ENCODE measurements around the gene STX16.
A peak's percentile ranks its signal among the peaks of the same experiment; 100 is the strongest.

STX16 gene

DNA sequence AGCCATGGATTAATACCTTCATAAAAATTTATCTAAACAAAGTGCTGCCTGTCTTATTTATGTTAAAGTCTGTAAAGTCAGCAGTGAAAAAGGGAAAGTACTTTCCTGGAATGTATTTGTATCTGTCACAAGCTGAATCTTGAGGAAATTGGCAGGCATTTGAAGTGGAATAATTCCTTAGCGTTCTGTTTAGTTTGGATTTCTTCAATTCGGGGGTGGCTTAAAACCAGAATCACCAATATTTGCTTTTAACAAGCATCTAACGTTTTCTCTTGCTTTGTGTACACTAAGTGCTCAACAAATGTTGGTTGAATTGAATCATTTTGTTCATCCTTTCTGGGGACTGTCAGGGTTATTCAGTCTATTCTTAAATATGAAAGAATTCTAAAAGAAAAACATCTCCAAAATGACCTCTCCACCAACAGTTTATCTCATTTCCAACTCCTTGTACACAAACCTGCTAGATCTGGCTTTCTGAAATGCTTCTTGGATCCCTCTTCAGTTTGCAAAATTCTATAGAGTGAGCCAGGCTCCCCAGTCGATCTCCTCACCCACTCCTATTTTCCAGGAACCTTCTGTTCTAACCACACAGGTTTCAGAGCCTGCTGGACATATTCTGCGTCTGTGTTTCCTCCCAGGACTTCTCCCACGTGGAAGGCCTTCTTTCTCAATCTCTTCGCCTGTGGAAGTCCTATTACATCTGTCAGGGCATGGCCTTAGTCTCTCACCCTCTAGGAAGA is 39.5 kb downstream of the STX16 start:
- peak; percentile 83 for DNase-seq (ENCODE audit: low read depth)
- TF ChIP-seq, protein P1, sequence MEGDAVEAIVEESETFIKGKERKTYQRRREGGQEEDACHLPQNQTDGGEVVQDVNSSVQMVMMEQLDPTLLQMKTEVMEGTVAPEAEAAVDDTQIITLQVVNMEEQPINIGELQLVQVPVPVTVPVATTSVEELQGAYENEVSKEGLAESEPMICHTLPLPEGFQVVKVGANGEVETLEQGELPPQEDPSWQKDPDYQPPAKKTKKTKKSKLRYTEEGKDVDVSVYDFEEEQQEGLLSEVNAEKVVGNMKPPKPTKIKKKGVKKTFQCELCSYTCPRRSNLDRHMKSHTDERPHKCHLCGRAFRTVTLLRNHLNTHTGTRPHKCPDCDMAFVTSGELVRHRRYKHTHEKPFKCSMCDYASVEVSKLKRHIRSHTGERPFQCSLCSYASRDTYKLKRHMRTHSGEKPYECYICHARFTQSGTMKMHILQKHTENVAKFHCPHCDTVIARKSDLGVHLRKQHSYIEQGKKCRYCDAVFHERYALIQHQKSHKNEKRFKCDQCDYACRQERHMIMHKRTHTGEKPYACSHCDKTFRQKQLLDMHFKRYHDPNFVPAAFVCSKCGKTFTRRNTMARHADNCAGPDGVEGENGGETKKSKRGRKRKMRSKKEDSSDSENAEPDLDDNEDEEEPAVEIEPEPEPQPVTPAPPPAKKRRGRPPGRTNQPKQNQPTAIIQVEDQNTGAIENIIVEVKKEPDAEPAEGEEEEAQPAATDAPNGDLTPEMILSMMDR (conservative IDR thresholded peaks at IDR 0.05; ENCODE audit: low read depth, low read length) = no peak
- H3K4me3 ChIP-seq (ENCODE audit: low read depth, low read length) = no peak overlapping the region

DNA sequence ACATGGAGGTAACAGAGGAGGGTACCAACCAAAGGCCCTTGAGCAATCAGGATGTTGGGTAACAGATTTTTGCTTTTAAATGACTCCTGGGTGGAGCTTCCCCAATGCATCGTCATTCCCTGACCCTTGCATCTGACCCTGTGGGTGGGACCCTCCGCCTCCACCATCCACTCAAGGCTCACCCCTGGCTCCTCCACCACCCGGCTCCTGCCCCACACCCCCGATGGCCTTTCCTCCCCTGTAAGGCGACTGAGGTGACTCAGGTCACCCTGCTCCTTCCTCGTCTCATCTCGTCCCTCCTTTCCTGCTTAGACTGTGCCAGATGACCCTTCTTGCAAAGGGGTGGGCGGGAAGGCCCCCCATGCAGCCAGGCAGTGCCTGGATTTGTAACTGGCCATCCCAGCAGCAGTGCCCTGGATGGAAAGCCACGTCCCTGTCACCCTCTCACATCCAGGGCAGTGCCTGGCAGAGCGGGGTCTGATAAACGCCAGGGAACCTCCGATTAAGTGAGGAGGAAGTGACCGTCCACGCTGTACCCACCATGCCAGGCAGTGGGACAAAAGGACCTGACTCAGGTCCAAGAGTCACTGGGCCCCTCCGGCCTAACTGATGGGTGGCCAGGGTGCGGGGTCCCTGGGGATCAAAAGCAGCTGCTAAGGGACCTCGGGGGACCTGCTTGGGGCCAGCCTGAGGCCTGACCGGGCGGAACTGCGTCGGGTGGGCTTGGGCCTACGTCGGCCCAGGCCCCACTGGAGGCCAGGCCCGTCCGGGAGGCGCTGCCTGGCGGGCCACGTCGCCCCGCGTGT is 40.9 kb downstream of the STX16 start:
- TF ChIP-seq, protein P1 (conservative IDR thresholded peaks at IDR 0.05; ENCODE audit: low read depth, low read length) = no peak
- peak; percentile 39 for DNase-seq (ENCODE audit: low read depth)
- no peak overlapping the region for H3K4me3 ChIP-seq (ENCODE audit: low read depth, low read length)

DNA sequence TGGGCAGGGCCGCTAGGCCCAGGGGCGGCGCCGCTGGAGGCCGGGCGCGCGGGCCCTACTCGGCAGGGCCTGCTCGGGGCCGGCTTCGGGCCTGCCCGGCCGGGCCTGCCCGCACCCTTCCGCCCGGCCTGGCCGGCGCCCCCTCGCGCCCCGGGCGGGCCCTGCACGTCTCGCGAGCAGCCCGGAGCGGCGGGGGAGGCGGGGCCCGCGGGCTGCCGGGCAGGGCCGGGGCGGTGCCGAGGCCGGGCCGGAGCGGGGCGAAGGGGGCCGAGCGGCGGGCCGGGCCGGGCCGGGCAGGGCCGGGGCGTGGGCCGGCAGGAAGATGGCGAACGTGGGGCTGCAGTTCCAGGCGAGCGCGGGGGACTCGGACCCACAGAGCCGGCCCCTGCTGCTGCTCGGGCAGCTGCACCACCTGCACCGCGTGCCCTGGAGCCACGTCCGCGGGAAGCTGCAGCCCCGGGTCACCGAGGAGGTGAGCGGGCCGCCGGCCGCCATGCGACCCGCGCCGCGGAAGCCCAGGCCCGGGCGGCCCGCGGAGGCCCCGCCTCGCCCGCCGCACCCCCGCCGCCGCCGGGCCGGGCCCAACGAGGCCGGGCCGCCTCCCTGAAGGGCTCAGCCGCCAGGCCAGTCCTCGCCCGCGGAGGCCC is 41.6 kb downstream of the STX16 start, which contains the start of gene NPEPL1:
TSS of gene NPEPL1 (plus strand) at position 222 of the 647 bp plus-strand sequence. CDS start at position 323, 101 bp downstream.
- TF ChIP-seq, protein P1 (conservative IDR thresholded peaks at IDR 0.05; ENCODE audit: low read depth, low read length) = no peak

DNA sequence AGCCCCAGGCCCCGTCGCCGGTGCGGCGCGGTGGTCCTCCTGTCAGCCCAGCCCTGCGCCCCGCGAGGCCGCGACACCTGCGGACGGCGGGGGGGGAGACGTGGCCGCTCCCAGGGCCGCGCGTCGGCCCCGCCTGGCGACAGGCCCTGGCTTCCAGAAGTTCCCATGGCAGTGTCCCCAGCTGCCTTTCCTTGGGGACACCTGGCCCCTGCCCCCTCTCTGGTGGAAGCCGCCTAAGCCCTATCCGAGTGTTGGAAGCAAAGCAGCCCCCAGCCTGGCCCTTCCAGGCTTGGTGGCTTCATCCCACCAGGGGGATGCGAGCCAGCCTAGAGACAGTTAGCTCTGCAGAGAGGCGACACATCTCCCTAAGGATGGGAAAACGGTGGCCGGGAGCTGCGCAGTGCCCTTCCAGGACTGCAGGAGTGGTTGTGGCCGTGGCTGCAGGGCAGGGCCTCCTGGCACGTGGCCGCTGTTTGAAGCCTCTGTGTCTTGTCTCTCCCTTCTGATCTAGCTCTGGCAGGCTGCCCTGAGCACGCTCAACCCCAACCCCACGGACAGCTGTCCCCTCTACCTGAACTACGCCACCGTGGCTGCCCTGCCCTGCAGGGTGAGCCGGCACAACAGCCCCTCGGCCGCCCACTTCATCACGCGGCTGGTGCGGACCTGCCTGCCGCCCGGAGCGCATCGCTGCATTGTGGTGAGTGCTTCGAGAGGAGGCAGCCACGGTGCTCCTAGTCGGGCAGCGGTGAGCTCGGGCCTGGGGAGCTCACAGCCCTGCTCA is 42.3 kb downstream of the STX16 start:
- no peak for DNase-seq (ENCODE audit: low read depth)

More for the DNA sequence above, 41.6 kb downstream of the STX16 start, which contains the start of gene NPEPL1:
- peak within 1 kb of the TSS; percentile 64 for H3K4me3 ChIP-seq (ENCODE audit: low read depth, low read length)
- DNase-seq (ENCODE audit: low read depth) = peak; percentile 77

DNA sequence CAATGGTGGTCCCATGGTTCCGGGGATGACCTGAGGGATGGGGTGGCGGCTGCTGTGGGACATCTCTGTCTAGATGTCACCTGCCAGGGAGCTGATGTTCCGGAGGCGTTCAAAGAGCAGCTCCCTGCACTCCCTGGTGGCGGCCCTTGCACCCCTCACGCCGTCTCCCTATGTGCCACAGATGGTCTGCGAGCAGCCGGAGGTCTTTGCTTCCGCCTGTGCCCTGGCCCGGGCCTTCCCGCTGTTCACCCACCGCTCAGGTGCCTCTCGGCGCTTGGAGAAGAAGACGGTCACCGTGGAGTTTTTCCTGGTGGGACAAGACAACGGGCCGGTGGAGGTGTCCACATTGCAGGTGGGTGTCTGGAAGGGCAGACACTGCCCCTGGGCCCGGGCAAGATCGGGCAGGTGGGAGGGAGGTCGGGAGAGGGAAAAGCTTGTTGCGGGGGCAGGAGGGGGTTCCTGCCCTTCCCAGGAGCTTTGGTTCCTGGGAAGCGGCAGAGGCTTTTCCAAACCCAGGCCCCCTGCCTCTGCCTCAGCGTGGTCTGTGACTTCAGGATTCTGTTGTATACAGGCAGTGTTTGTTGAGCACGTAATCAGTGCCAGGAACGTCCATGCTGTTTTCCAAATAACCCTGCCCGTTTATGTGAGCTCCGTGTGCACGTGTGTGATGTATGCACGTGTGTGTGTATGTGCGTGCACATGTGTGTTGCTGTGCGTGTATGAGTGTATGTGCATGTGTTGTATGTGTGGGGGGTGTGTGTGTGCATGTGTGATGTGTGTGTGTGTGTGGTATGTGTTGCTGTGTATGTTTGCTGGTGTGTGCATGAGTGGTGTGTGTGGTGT is 43.4 kb downstream of the STX16 start:
- H3K4me3 ChIP-seq (ENCODE audit: low read depth, low read length) = no peak overlapping the region
- DNase-seq (ENCODE audit: low read depth) = no peak
- TF ChIP-seq, protein P1 (conservative IDR thresholded peaks at IDR 0.05; ENCODE audit: low read depth, low read length) = no peak

More for the DNA sequence above, 42.3 kb downstream of the STX16 start:
- H3K4me3 ChIP-seq (ENCODE audit: low read depth, low read length) = peak overlapping the region; percentile 64
- TF ChIP-seq, protein P1 (conservative IDR thresholded peaks at IDR 0.05; ENCODE audit: low read depth, low read length) = peak; percentile 6
